ENCODE results near the gene UBE2E2.
"Not testable (repeated sequence)": the region's sequence is repeated elsewhere in the genome, so short reads cannot be mapped to it uniquely, and the experiment has no call there.

Gene UBE2E2

DNA sequence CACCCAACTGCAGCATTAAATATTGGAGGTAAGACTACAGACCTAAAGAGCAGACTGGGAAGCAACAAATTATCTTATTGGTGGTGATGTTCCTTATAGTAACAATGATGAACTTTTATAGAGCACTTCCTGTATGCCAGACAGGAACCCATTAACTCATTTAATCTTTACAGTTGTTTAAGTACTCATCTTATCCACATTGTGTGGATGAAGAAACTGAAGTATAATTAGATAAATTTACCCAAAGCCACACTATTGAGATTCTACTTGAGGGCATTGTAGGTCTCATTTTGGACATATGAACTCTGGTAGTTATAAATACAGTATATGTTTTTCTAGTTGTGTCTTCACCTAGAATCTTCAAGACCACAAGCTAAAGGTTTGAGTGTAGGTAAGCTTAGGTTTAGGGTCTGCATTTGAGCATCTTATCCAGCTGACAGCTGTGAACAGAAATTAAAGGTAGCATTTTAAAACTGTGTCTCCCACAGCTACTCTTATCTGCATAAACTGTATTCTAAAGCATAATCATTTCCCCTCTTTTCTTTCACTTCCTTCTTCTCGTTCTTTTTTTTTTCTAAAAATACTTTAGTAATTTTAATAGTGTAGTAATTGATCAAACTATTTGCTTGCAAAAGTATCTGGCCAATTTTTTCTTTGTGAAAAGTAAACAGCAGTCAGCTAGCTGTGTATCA, 138.2 kb downstream of the UBE2E2 start:
- Histone ChIP-seq H3K27ac (no peak overlapping the region), H3K4me3 (ENCODE audit: low read depth in 1 of 2, low read length in 1 of 2) (no peak overlapping the region), H3K4me1 (ENCODE audit: control insufficient read depth in 1 of 2, insufficient read depth in 1 of 2, low read depth in 1 of 2, low read length in 1 of 2) (peaks cover 0 to 5% of the 10 kb centered on the region in 2 experiments), H3K9me3 (no peaks in the 10 kb centered on the region), H3K36me3 (no peaks in the 10 kb centered on the region), H3K27me3 (no peaks in the 10 kb centered on the region)
- no peak for TF ChIP-seq CTCF (IDR thresholded peaks at IDR 0.05)

DNA sequence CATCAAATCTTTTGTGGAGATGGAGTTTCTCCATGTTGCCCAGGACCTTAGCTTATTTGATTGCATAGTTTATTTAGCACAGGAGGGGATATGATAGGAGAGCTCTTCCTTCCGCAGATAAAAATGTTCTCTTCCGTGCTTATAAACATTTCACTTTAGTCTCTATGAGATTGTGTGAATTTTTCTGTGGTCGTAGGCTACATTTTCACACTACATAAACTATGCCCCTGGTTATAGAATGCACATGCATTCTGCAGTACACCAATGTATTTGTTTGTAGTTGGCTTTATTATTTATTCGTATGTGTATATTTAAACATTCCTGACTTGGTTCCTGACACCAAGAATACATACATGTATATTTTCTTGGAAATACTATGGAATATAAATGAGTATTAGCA, 139.2 kb downstream of the UBE2E2 start:
- no peaks in the 10 kb centered on the region for H3K9me3 ChIP-seq
- H3K27me3 ChIP-seq = no peaks in the 10 kb centered on the region
- no peak for TF ChIP-seq CTCF (IDR thresholded peaks at IDR 0.05)
- H3K4me3 ChIP-seq (ENCODE audit: low read depth in 1 of 2, low read length in 1 of 2) = no peak overlapping the region
- H3K27ac ChIP-seq = no peak overlapping the region
- no peaks in the 10 kb centered on the region for H3K36me3 ChIP-seq
- H3K4me1 ChIP-seq (ENCODE audit: control insufficient read depth in 1 of 2, insufficient read depth in 1 of 2, low read depth in 1 of 2, low read length in 1 of 2) = peaks cover 0 to 5% of the 10 kb centered on the region in 2 experiments

GRCh38 chr3:23343509-23343908, 140.4 kb downstream of the UBE2E2 start:
- no peaks in the 10 kb centered on the region for H3K9me3 ChIP-seq
- H3K27ac ChIP-seq = no peak overlapping the region
- TF ChIP-seq CTCF (IDR thresholded peaks at IDR 0.05) = no peak
- no peaks in the 10 kb centered on the region for H3K4me1 ChIP-seq (ENCODE audit: control insufficient read depth in 1 of 2, insufficient read depth in 1 of 2, low read depth in 1 of 2, low read length in 1 of 2)
- H3K27me3 ChIP-seq = no peaks in the 10 kb centered on the region
- no peaks in the 10 kb centered on the region for H3K36me3 ChIP-seq
- no peak overlapping the region for H3K4me3 ChIP-seq (ENCODE audit: low read depth in 1 of 2, low read length in 1 of 2)

GRCh38 chr3:23344886-23345285, 141.8 kb downstream of the UBE2E2 start:
- no peak for TF ChIP-seq CTCF (IDR thresholded peaks at IDR 0.05)
- Histone ChIP-seq H3K4me1 (ENCODE audit: control insufficient read depth in 1 of 2, insufficient read depth in 1 of 2, low read depth in 1 of 2, low read length in 1 of 2) (no peaks in the 10 kb centered on the region), H3K27me3 (no peaks in the 10 kb centered on the region), H3K27ac (no peak overlapping the region), H3K4me3 (ENCODE audit: low read depth in 1 of 2, low read length in 1 of 2) (no peak overlapping the region), H3K9me3 (no peaks in the 10 kb centered on the region), H3K36me3 (no peaks in the 10 kb centered on the region)

DNA sequence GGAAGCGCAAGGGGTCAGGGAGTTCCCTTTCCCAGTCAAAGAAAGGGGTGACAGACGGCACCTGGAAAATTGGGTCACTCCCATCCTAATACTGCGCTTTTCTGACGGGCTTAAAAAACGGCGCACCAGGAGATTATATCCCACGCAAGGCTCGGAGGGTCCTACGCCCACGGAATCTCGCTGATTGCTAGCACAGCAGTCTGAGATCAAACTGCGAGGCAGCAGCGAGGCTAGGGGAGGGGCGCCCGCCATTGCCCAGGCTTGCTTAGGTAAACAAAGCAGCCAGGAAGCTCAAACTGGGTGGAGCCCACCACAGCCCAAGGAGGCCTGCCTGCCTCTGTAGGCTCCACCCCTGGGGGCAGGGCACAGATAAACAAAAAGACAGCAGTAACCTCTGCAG, 146.3 kb downstream of the UBE2E2 start:
- not testable (repeated sequence) for H3K27me3 ChIP-seq; H3K36me3 ChIP-seq; H3K4me1 ChIP-seq (ENCODE audit: control insufficient read depth in 1 of 2, insufficient read depth in 1 of 2, low read depth in 1 of 2, low read length in 1 of 2); H3K4me3 ChIP-seq (ENCODE audit: low read depth in 1 of 2, low read length in 1 of 2); H3K27ac ChIP-seq; H3K9me3 ChIP-seq

GRCh38 chr3:23356169-23356568, 153.0 kb downstream of the UBE2E2 start:
- TF ChIP-seq CTCF (IDR thresholded peaks at IDR 0.05) = no peak
- Histone ChIP-seq H3K4me1 (ENCODE audit: control insufficient read depth in 1 of 2, insufficient read depth in 1 of 2, low read depth in 1 of 2, low read length in 1 of 2) (no peaks in the 10 kb centered on the region), H3K27me3 (no peaks in the 10 kb centered on the region), H3K27ac (no peak overlapping the region), H3K4me3 (ENCODE audit: low read depth in 1 of 2, low read length in 1 of 2) (no peak overlapping the region), H3K36me3 (no peaks in the 10 kb centered on the region), H3K9me3 (no peaks in the 10 kb centered on the region)

All from neutrophil (primary cell).